ENCODE data around the gene LDHAL6B. TPM values are rescaled to one million over a fixed set of nuclear protein-coding genes. Genes with fewer than 3 reads are reported as not detected.

LDHAL6B gene
- total RNA-seq, 2 experiments from 2014 or later = not detected

DNA sequence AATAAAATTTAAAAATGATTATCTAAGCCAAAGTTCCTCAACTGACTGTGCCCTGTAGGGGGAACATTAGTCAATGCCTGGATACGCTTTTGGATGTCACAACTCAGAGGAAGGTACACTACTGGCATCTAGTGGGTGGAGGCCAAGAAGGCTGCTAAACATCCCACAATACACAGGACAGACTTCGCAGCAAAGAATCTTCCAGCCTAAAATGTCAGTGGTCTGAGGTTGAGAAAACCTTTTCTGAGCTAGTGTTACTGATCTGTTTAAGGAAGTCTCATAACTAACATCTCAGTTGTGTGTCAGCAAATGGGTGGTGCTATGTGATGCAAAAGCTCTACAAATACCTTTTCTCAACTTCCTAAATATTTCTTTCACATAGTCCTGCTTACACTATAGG is 20.9 kb upstream of the LDHAL6B start:
- H3K4me3 Mint-ChIP-seq = no peak overlapping the region
- H3K36me3 Mint-ChIP-seq (ENCODE audit: low read depth) = peaks cover 9% of the 10 kb centered on the region
- H3K27me3 Mint-ChIP-seq = peaks cover 8% of the 10 kb centered on the region
- peaks cover 16% of the 10 kb centered on the region for H3K9me3 Mint-ChIP-seq
- ChIA-PET CTCF (interaction anchor here (0.6 to 2.1 kb wide), 2 partner anchors 48 to 316 kb away, joined by 3 to 6 read pairs; no protein-coding TSS in a partner anchor), POLR2A (no interaction called here)
- DNase-seq = no peak
- H3K27ac Mint-ChIP-seq = no peak overlapping the region
- H3K4me1 Mint-ChIP-seq = no peaks in the 10 kb centered on the region

DNA sequence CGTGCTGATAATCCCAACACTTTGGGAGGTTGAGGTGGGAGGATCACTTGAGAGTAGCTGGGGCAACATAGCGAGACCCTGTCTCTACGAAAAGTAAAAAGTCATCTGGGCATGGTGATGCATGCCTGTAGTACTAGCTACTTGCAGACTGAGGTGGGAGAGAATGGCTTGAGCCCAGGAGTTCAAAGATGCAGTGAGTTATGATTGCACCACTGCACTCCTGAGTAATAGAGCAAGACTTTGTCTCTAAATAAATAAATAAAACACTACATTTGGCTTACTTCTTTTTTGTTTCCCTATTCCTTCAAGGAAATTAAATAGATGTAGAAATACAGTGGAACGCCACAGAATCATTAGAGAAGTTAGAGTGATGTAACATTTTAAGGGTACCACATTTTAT is 20.1 kb upstream of the LDHAL6B start:
- POLR2A ChIA-PET = no interaction called here
- Mint-ChIP-seq H3K27me3 (peaks cover 8% of the 10 kb centered on the region), H3K4me1 (no peaks in the 10 kb centered on the region), H3K4me3 (no peak overlapping the region), H3K27ac (no peak overlapping the region), H3K9me3 (peaks cover 11% of the 10 kb centered on the region), H3K36me3 (ENCODE audit: low read depth) (peaks cover 7% of the 10 kb centered on the region)
- no peak for DNase-seq
- CTCF ChIA-PET = interaction anchor here (2.1 kb wide), 1 partner anchor 49 kb away, joined by 6 read pairs; no protein-coding TSS in a partner anchor

DNA sequence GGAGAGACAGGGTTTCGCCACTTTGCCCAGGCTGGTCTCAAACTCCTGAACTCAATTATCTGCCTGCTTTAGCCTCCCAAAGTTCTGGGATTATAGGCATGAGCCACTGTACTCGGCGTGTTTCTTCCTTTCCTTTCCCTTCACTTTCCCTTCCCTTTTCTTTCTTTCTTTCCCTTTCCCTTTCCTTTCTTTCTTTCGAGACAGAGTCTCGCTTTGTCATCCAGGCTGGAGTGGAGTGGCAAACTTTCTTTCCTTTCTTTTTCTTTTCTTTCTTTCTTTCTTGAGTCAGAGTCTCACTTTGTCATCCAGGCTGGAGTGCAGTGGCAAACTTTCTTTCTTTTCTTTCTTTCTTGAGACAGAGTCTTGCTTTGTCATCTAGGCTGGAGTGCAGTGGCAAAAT is 17.4 kb upstream of the LDHAL6B start:
- ChIA-PET POLR2A (no interaction called here), CTCF (no interaction called here)
- DNase-seq = no peak
- Mint-ChIP-seq H3K4me3 (no peak overlapping the region), H3K9me3 (no peaks in the 10 kb centered on the region), H3K27ac (no peak overlapping the region), H3K27me3 (peaks cover 17% of the 10 kb centered on the region), H3K4me1 (no peaks in the 10 kb centered on the region), H3K36me3 (ENCODE audit: low read depth) (peaks cover 13% of the 10 kb centered on the region)

DNA sequence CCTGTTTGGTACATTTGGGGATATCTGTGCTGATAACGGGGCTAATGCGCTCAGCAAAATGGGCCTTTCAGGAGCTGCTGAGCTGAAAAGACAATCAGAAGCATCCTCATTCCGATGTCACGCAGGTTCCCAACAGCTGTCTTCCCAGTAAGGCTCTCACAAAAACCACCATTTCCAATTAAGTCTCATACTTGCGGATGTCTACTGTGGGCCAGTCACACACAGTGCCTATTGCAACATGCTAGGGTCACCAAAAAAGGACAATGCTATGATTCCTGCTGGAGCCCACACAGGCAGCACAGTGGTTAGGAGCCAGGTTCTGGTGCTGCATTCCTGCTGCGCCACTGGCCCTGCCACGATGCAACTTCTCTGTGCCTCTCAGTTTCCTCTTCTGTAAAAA is 16.4 kb upstream of the LDHAL6B start:
- peaks cover 7% of the 10 kb centered on the region for H3K36me3 Mint-ChIP-seq (ENCODE audit: low read depth)
- DNase-seq = no peak
- H3K4me3 Mint-ChIP-seq = no peak overlapping the region
- H3K27me3 Mint-ChIP-seq = peaks cover 17% of the 10 kb centered on the region
- no peak overlapping the region for H3K27ac Mint-ChIP-seq
- ChIA-PET POLR2A (no interaction called here), CTCF (no interaction called here)
- H3K4me1 Mint-ChIP-seq = peaks cover 3% of the 10 kb centered on the region
- no peaks in the 10 kb centered on the region for H3K9me3 Mint-ChIP-seq

DNA sequence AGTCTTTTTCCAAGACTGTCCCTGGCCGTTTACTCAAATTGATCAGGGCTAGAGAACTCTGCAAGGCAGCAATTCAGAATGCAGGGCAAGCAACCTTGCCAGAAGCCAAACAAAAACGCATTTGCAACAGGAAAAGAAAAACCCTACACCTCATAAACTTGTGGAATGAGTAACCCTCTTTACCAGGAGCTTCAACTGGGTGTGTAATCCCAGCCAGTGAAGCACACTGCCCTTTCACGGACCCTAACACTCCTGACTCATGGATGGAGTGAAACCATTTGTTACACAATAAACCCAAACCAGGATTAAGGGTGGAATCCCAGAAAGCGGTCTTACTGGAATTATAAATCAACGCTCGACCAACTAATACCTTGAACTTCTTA is 14.8 kb upstream of the LDHAL6B start:
- Mint-ChIP-seq H3K27me3 (peaks cover 19% of the 10 kb centered on the region), H3K36me3 (ENCODE audit: low read depth) (peaks cover 7% of the 10 kb centered on the region), H3K9me3 (no peaks in the 10 kb centered on the region), H3K4me3 (no peak overlapping the region), H3K27ac (no peak overlapping the region), H3K4me1 (peaks cover 3% of the 10 kb centered on the region)
- CTCF ChIA-PET = no interaction called here
- no peak for DNase-seq
- POLR2A ChIA-PET = no interaction called here

DNA sequence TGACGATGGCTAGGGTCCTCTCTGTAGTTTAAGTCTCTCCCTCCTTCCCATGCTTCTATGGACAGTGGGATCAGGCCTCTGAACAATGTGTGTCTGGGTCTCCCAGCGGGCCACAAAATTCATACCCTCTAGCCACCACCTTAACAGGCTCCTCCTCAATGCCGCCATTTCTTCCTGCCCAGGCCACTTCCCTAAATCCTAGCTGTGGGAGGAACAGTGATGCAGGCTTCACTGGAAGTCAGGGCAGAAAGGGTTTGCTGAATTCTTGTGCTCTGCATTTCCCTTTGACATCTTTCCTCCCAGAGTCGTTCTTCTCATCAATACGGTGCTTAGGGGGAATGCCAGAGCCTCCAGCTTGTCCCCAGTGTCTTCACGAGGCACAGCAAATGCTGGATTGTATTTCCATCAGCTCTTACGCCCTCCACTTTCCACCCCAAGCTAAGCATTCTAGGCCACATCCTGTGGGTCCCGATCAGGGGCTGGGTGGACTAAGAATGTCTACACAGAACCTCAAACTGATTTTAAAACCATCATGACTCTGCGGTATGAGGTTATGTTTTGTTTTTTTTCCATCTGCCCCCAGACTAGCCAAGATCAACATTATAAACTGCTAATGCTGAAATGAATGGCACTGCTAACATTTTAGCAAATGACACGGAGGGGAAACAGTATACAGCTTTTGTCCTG is 11.9 kb upstream of the LDHAL6B start:
- H3K4me3 Mint-ChIP-seq = no peak overlapping the region
- H3K27me3 Mint-ChIP-seq = peaks cover 13% of the 10 kb centered on the region
- no peak overlapping the region for H3K27ac Mint-ChIP-seq
- ChIA-PET POLR2A (interaction anchor here (1.2 kb wide), 1 partner anchor 215 kb away, joined by 3 read pairs; no protein-coding TSS in a partner anchor), CTCF (no interaction called here)
- H3K4me1 Mint-ChIP-seq = peaks cover 3% of the 10 kb centered on the region
- no peaks in the 10 kb centered on the region for H3K9me3 Mint-ChIP-seq
- DNase-seq = no peak
- H3K36me3 Mint-ChIP-seq (ENCODE audit: low read depth) = peaks cover 7% of the 10 kb centered on the region

DNA sequence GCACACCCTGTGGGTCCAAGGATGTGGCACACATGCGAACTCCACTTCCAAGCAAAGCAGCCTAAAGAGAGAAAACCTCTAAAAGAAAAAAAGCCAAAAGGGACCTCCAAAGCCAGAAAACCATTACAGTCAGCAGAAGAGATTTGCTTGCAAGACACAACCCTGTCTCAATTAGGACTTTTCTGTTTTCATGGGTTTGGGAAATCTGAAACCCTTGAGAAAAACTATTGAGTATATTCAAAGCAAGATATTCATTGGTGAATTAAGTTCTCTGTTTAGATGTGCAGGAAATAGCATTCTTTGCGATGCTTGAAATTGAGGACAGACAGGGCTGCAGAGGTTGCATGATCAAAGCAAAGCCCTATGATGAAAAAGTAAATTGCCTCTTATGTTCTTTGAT is 10.2 kb upstream of the LDHAL6B start:
- POLR2A ChIA-PET = no interaction called here
- no peaks in the 10 kb centered on the region for H3K9me3 Mint-ChIP-seq
- H3K27ac Mint-ChIP-seq = no peak overlapping the region
- H3K4me1 Mint-ChIP-seq = peaks cover 3% of the 10 kb centered on the region
- CTCF ChIA-PET = no interaction called here
- no peak for DNase-seq
- peaks cover 10% of the 10 kb centered on the region for H3K27me3 Mint-ChIP-seq
- H3K4me3 Mint-ChIP-seq = no peak overlapping the region
- H3K36me3 Mint-ChIP-seq (ENCODE audit: low read depth) = peaks cover 7% of the 10 kb centered on the region

DNA sequence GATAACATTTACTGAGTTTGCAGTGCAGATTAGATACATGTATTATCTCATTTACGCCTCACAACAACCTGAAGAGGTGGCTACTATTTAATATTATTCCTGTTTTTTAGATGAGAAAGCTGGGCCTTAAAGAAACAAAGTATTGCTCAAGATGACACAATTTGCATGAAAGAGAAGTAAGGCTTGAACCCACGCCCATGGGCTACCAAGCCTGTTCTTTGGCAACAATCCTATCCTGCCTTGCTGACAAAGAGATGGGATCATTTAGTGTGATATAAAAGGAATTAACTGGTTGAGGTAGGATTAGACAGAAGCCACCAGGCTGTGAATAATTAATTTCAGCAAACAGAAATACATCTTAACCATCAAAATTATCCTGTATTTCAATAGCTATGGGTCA is 9.2 kb upstream of the LDHAL6B start:
- ChIA-PET POLR2A (no interaction called here), CTCF (interaction anchor here (0.7 kb wide), 1 partner anchor 332 kb away, joined by 3 read pairs; no protein-coding TSS in a partner anchor)
- no peak overlapping the region for H3K27ac Mint-ChIP-seq
- H3K9me3 Mint-ChIP-seq = no peaks in the 10 kb centered on the region
- DNase-seq = no peak
- peaks cover 8% of the 10 kb centered on the region for H3K27me3 Mint-ChIP-seq
- no peak overlapping the region for H3K4me3 Mint-ChIP-seq
- peaks cover 3% of the 10 kb centered on the region for H3K4me1 Mint-ChIP-seq
- peaks cover 5% of the 10 kb centered on the region for H3K36me3 Mint-ChIP-seq (ENCODE audit: low read depth)

DNA sequence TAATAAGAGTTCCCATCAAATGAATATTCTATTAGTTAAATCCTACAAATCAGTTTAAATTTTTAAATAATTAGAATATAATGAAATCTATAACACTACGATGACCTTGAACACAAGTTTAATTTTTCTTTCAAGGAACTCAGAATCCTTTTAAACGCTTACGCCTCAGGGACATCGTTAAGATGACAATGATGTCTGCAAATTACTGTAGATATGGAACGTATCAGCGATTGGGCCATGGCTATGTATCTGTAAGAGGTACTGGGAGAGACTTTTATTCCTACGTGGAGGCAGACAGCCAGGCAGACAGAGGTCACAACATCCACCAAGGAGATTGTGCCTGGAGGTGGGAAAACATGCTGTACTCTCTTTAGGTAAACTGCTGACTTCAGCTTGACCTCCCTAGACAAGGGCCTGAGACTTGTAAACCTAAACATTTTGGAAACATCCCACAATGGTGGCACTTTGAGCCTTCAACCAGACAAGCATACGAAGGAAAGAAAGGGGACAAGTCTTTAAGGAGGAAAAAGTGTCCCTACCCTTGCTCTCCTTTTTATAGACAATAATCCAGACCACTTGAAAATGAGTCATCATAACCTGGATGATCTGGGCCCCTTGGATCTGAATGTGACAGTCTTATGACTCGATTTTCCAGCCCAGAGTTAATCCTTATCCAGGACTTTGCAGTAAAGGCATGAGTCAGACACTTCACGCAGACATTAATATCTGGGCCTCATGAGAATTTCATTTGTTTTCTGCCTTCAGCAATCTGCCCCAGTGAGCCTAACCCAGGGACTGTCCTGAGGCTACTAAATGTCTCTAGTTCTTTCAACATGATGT is 6.8 kb upstream of the LDHAL6B start:
- ChIA-PET POLR2A (no interaction called here), CTCF (interaction anchor here (0.6 to 0.8 kb wide), 2 partner anchors 35 to 47 kb away, joined by 3 to 4 read pairs; no protein-coding TSS in a partner anchor)
- H3K4me3 Mint-ChIP-seq = no peak overlapping the region
- no peaks in the 10 kb centered on the region for H3K9me3 Mint-ChIP-seq
- H3K36me3 Mint-ChIP-seq (ENCODE audit: low read depth) = no peaks in the 10 kb centered on the region
- no peak overlapping the region for H3K27ac Mint-ChIP-seq
- no peak for DNase-seq
- peaks cover 4% of the 10 kb centered on the region for H3K27me3 Mint-ChIP-seq
- H3K4me1 Mint-ChIP-seq = peaks cover 3% of the 10 kb centered on the region

DNA sequence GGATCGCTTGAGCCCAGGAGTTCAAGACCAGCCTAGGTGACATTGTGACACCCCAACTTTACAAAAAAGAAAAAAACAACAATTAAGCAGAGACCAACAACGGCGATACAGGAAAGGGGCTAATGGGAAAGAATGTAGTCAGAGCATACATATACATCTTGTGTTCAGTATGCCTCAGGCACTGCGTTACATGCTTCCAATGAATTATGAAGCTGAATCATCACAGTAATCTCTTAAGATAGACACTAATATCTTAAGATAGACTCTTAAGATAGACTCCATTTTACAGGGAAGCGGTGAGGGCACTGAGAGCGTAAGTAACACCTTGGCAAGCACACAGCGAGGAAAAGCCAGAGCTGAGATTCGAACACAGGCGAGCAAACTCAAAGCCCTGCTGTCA is 6.1 kb upstream of the LDHAL6B start:
- no peak overlapping the region for H3K4me3 Mint-ChIP-seq
- no peaks in the 10 kb centered on the region for H3K4me1 Mint-ChIP-seq

DNA sequence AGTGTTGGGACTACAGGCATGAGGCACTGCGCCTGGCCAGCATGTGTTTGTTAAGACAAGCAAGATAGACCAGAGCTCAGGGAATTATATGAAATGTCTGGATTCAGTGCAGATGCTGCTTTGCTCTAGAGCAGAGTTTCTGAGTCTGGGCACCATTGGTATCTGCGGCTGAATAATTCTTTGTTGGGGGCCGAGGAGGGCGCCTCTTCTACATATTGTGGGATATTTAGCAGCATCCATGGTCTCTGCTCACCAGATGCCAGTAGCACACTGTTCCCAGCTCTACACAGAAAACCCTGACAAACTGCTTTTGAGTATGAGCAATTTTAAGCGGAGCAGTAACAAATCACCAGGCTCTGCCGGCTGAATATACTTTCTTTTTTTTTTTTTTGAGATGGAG is 3.6 kb upstream of the LDHAL6B start:
- H3K4me3 Mint-ChIP-seq = no peak overlapping the region
- no peak for DNase-seq
- ChIA-PET POLR2A (no interaction called here), CTCF (no interaction called here)
- H3K36me3 Mint-ChIP-seq (ENCODE audit: low read depth) = peaks cover 2% of the 10 kb centered on the region
- H3K9me3 Mint-ChIP-seq = no peaks in the 10 kb centered on the region
- no peaks in the 10 kb centered on the region for H3K4me1 Mint-ChIP-seq
- H3K27me3 Mint-ChIP-seq = peaks cover 2% of the 10 kb centered on the region
- H3K27ac Mint-ChIP-seq = no peak overlapping the region

More for the DNA sequence above, 6.1 kb upstream of the LDHAL6B start:
- CTCF ChIA-PET = no interaction called here
- Mint-ChIP-seq H3K27me3 (peaks cover 4% of the 10 kb centered on the region), H3K27ac (no peak overlapping the region), H3K36me3 (ENCODE audit: low read depth) (peaks cover 2% of the 10 kb centered on the region), H3K9me3 (no peaks in the 10 kb centered on the region)
- DNase-seq = no peak
- POLR2A ChIA-PET = no interaction called here

DNA sequence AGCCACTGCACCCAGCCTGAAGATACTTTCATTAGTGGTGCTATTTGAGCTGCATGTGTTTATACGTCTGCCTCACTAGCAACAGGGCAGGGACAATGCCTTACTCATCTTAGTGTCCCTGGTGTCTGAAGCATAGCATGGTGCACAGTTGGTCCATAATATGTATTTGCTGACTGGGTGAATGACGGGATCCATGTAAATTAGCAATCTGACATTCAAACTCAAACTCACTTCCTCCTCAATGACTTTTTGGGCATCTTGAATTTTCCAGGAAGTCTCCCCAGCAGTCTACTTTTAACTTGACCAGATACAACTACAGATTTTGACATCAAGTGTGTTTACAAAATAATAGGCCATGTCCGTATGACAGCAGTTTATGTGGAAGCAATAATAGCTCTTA is 3.0 kb upstream of the LDHAL6B start:
- ChIA-PET CTCF (interaction anchor here (1.2 kb wide), 1 partner anchor 289 kb away, joined by 3 read pairs; no protein-coding TSS in a partner anchor), POLR2A (no interaction called here)
- DNase-seq = no peak
- Mint-ChIP-seq H3K4me1 (no peaks in the 10 kb centered on the region), H3K9me3 (no peaks in the 10 kb centered on the region), H3K36me3 (ENCODE audit: low read depth) (peaks cover 2% of the 10 kb centered on the region), H3K4me3 (no peak overlapping the region), H3K27ac (no peak overlapping the region), H3K27me3 (peaks cover 2% of the 10 kb centered on the region)

DNA sequence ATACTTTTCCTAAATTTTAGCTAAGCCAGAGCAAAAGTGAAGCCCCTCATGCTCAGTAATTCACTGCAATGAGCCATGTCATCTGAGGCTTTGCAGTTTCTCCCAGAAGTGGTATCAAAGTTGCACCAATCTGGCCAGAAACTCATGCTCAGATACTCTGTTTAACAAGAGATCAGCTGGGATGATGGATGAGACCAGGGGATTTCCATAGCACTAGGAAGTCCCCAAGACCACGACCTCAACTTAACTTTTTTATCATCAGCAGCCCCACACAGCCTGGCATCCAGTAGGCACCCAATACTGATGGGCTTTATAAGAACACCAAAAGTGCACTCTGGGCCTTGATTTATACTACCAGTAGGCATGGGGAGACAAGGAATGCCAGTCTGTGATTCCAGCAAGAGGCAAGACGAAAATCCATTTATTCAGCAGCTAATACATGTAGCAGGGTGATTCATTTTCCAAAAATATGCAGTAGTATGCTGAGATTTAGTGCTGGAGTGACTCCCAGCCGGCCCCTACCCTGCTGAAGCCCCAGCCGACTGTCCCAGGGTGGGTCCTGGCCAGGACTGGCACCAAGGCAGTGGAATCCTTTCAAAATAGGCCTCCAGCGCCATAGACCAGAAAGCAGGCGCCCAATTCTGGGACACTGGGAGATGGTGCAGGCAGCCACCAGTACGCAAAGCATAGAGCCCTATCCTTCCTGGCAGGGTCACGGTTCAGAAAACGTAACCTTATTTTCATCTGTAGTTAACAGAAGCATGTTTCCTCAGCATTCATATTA is 612 bp upstream of the LDHAL6B start:
- Mint-ChIP-seq H3K27ac (no peak overlapping the region), H3K4me3 (no peak overlapping the region), H3K36me3 (ENCODE audit: low read depth) (peaks cover 2% of the 10 kb centered on the region), H3K4me1 (no peaks in the 10 kb centered on the region), H3K9me3 (no peaks in the 10 kb centered on the region), H3K27me3 (peaks cover 2% of the 10 kb centered on the region)
- no peak for DNase-seq
- ChIA-PET POLR2A (no interaction called here), CTCF (interaction anchor here (0.5 to 0.7 kb wide), 2 partner anchors 287 to 374 kb away, joined by 3 read pairs; no protein-coding TSS in a partner anchor)

All from activated CD4-positive, alpha-beta memory T cell treated with anti-CD3 and anti-CD28 coated beads, Interleukin-2, amount 10 ng/mL, durations not matched to agents 7 days and 5 days (primary cell).